ENCODE results near the gene ACADSB. TPM values are rescaled to one million over a fixed set of nuclear protein-coding genes. Genes with fewer than 3 reads are reported as not detected.
A peak's percentile ranks its signal among the peaks of the same experiment; 100 is the strongest.

Gene ACADSB
- total and polyA plus RNA-seq, 10 of the 15 experiments (the other 5 are each of a cell fraction or from before 2014, with no cell fraction given), result 10.8 to 24.0 (median 15.0) TPM

- TF ChIP-seq, protein P1, sequence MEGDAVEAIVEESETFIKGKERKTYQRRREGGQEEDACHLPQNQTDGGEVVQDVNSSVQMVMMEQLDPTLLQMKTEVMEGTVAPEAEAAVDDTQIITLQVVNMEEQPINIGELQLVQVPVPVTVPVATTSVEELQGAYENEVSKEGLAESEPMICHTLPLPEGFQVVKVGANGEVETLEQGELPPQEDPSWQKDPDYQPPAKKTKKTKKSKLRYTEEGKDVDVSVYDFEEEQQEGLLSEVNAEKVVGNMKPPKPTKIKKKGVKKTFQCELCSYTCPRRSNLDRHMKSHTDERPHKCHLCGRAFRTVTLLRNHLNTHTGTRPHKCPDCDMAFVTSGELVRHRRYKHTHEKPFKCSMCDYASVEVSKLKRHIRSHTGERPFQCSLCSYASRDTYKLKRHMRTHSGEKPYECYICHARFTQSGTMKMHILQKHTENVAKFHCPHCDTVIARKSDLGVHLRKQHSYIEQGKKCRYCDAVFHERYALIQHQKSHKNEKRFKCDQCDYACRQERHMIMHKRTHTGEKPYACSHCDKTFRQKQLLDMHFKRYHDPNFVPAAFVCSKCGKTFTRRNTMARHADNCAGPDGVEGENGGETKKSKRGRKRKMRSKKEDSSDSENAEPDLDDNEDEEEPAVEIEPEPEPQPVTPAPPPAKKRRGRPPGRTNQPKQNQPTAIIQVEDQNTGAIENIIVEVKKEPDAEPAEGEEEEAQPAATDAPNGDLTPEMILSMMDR (IDR thresholded peaks at IDR 0.05 in 2 of 3, conservative IDR thresholded peaks at IDR 0.05 in 1 of 3; ENCODE audit: control insufficient read depth in 2 of 3, extremely low read depth in 1 of 3, insufficient read depth in 1 of 3, low read depth in 3 of 3, low read length in 3 of 3), result peak; percentile 28 to 53 (median 52); a peak in 5 of 6 replicates
- TF ChIP-seq GABPA (IDR thresholded peaks at IDR 0.05; ENCODE audit: low read depth), result no peak
- 0 out of 2 replicates have a peak, but pooled peaks have one; percentile 14 for TF ChIP-seq SMC3 (IDR thresholded peaks at IDR 0.05; ENCODE audit: borderline replicate concordance, low read length)
These were observed 27.7 kb upstream of the ACADSB start (continued) for GRCh38 chr10:122981066-122981464.

GRCh38 chr10:122983898-122984297 lies 24.9 kb upstream of the ACADSB start:
- no peaks in the 10 kb centered on the region for H3K27me3 ChIP-seq (replicated peaks in 1 of 2; ENCODE audit: control insufficient read depth in 2 of 2, insufficient read depth in 2 of 2, low read length in 1 of 2)
- H3K4me1 ChIP-seq (ENCODE audit: control insufficient read depth, insufficient read depth, low read length), result peaks cover 4% of the 10 kb centered on the region
- H2AFZ ChIP-seq (ENCODE audit: control insufficient read depth, low read depth, low read length), result no peak overlapping the region
- SMC1A ChIA-PET (ENCODE audit: uncharacterized antibody, unreplicated experiment), result interaction anchor here (1.8 to 2.5 kb wide), 3 partner anchors 14 to 27 kb away, joined by 6 to 7 read pairs (median 6); no protein-coding TSS in a partner anchor
- POLR2A ChIA-PET, result interaction anchor here (2.0 kb wide), 1 partner anchor 24 kb away, joined by 6 read pairs; the partner anchor contains the start of genes ACADSB and IKZF5
- 0 out of 4 replicates have a peak, but pooled peaks cover 0 to 3% of the 10 kb centered on the region in 2 experiments for H3K36me3 ChIP-seq (ENCODE audit: control insufficient read depth in 2 of 2, insufficient read depth in 2 of 2, low read length in 1 of 2)
- RAD21 ChIA-PET (ENCODE audit: unreplicated experiment), result no interaction called here
- BruUV-seq (replicated peaks), result no TSS peak
- 95% methylated on average over 6 of the region's 6 CpGs for WGBS (ENCODE audit: insufficient coverage, insufficient replicate concordance, low lambda C conversion rate, missing lambda C conversion rate)
- H3K79me2 ChIP-seq (ENCODE audit: control insufficient read depth, insufficient read depth, low read length), result no peaks in the 10 kb centered on the region
- H3K4me2 ChIP-seq (ENCODE audit: control insufficient read depth, insufficient read depth), result no peak overlapping the region
- H4K20me1 ChIP-seq (ENCODE audit: control insufficient read depth, insufficient read depth), result no peaks in the 10 kb centered on the region
- no peaks in the 10 kb centered on the region for H3K9me3 ChIP-seq (replicated peaks; ENCODE audit: control insufficient read depth, insufficient read depth, low read length)
- no peak overlapping the region for H3K4me3 ChIP-seq
- ATAC-seq (no peak), DNase-seq (ENCODE audit: low read depth, low spot score) (no peak), FAIRE-seq (no peak)
- CTCF ChIA-PET, result interaction anchor here (1.1 to 4.9 kb wide), 4 partner anchors 14 to 335 kb away, joined by 3 to 19 read pairs (median 6); no protein-coding TSS in a partner anchor
- no peak overlapping the region for H3K9ac ChIP-seq (ENCODE audit: control insufficient read depth, insufficient read depth, low read length)
- H3K27ac ChIP-seq (ENCODE audit: control insufficient read depth, insufficient read depth), result no peak overlapping the region
- in situ Hi-C loops (cut with MboI), result no loop called here
- intact Hi-C loops (cut with micrococcal nuclease; ENCODE audit: unreplicated experiment), result no loop called here
- TF ChIP-seq ATF7 (IDR thresholded peaks at IDR 0.05; ENCODE audit: low read depth) (no peak), SUPT20H (IDR thresholded peaks at IDR 0.05; ENCODE audit: borderline replicate concordance, control insufficient read depth, low read depth, low read length) (no peak), TBL1XR1 (IDR thresholded peaks at IDR 0.05; ENCODE audit: low read depth, low read length) (no peak), SREBF1 (IDR thresholded peaks at IDR 0.05; ENCODE audit: low read length) (no peak), MLLT1 (IDR thresholded peaks at IDR 0.05) (no peak), POU2F2 (IDR thresholded peaks at IDR 0.05; ENCODE audit: borderline replicate concordance, low read depth, low read length) (no peak), NR2C2 (IDR thresholded peaks at IDR 0.05; ENCODE audit: borderline replicate concordance, control insufficient read depth, insufficient read length, low read depth) (no peak), RUNX3 (IDR thresholded peaks at IDR 0.05; ENCODE audit: low read length) (no peak), MTA3 (IDR thresholded peaks at IDR 0.05; ENCODE audit: borderline replicate concordance, low read length) (no peak), CEBPB (IDR thresholded peaks at IDR 0.05; ENCODE audit: borderline replicate concordance in 1 of 2, low read depth in 2 of 2, low read length in 2 of 2) (no peak), ZNF24 (IDR thresholded peaks at IDR 0.05) (no peak), HDAC6 (IDR thresholded peaks at IDR 0.05; ENCODE audit: unreplicated experiment) (no peak), CHD1 (IDR thresholded peaks at IDR 0.05; ENCODE audit: low read depth, low read length) (no peak), KAT2A (conservative IDR thresholded peaks at IDR 0.05; ENCODE audit: control insufficient read depth, low read depth, low read length) (no peak)
